ENCODE results near the gene SLC22A3.

- TF ChIP-seq, protein P1, sequence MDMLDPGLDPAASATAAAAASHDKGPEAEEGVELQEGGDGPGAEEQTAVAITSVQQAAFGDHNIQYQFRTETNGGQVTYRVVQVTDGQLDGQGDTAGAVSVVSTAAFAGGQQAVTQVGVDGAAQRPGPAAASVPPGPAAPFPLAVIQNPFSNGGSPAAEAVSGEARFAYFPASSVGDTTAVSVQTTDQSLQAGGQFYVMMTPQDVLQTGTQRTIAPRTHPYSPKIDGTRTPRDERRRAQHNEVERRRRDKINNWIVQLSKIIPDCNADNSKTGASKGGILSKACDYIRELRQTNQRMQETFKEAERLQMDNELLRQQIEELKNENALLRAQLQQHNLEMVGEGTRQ (IDR thresholded peaks at IDR 0.05; ENCODE audit: low read depth, low read length) = no peak
- TF ChIP-seq NFE2L2 (IDR thresholded peaks at IDR 0.05; ENCODE audit: low read depth, low read length) = no peak
- TF ChIP-seq CTCF (conservative IDR thresholded peaks at IDR 0.05; ENCODE audit: low read depth, low read length) = no peak
- TF ChIP-seq ELK1 (IDR thresholded peaks at IDR 0.05; ENCODE audit: borderline replicate concordance, low read depth, low read length) = no peak
- no peak for TF ChIP-seq POLR2A (IDR thresholded peaks at IDR 0.05; ENCODE audit: low read depth, low read length)
- no peak for TF ChIP-seq BHLHE40 (IDR thresholded peaks at IDR 0.05; ENCODE audit: low read depth, low read length)
- no peak for TF ChIP-seq CEBPB (IDR thresholded peaks at IDR 0.05; ENCODE audit: low read depth, low read length)
- no peak for TF ChIP-seq RCOR1 (IDR thresholded peaks at IDR 0.05; ENCODE audit: insufficient replicate concordance, low read length)
- TF ChIP-seq FOS (IDR thresholded peaks at IDR 0.05; ENCODE audit: low read depth, low read length) = no peak
- no peak for TF ChIP-seq SMC3 (IDR thresholded peaks at IDR 0.05; ENCODE audit: low read depth, low read length)
- TF ChIP-seq RAD21 (IDR thresholded peaks at IDR 0.05; ENCODE audit: low read length) = no peak
- no peak for TF ChIP-seq MAFK (IDR thresholded peaks at IDR 0.05; ENCODE audit: low read depth, low read length)
- no peak for TF ChIP-seq RFX5 (IDR thresholded peaks at IDR 0.05; ENCODE audit: low read depth, low read length)
- no peak for TF ChIP-seq CHD1 (IDR thresholded peaks at IDR 0.05; ENCODE audit: low read depth, low read length)
These were observed 35.3 kb upstream of the SLC22A3 start for GRCh38 chr6:160312900-160313299.
